GM12878 (cell line): ENCODE data around the gene CFLAR. TPM values are rescaled to one million over a fixed set of nuclear protein-coding genes. Genes with fewer than 3 reads are reported as not detected.

Experiments used
- BHLHE40 ChIP-seq, 2 experiments: fragments of 450-650 bp in 1 of 2; IDR thresholded peaks; 2 replicates each; pipeline ENCODE4 v1.6.1; 2011 to 2017; ENCODE audit warnings: low read depth in 2 of 2, borderline replicate concordance in 1 of 2, improper control_type of control experiment in 1 of 2, low read length in 1 of 2, mild to moderate bottlenecking in 1 of 2
- BMI1 ChIP-seq: fragments of 450-650 bp; IDR thresholded peaks from 2 replicates; pipeline ENCODE4 v1.6.1; 2016; ENCODE audit warnings: mild to moderate bottlenecking, moderate library complexity, borderline replicate concordance
- CEBPB ChIP-seq, 2 experiments: fragments of 150-350 bp in 1 of 2; IDR thresholded peaks; 2 replicates each; pipeline ENCODE4 v1.6.1; 2012 to 2014; ENCODE audit warnings: low read depth in 2 of 2, low read length in 2 of 2, borderline replicate concordance in 1 of 2, inconsistent platforms in 1 of 2
- CHD1 ChIP-seq: IDR thresholded peaks from 2 replicates; pipeline ENCODE4 v1.6.1; 2012; ENCODE audit warnings: low read depth, low read length, improper control_type of control experiment
- HCFC1 ChIP-seq: fragments of 150-350 bp; IDR thresholded peaks from 2 replicates; pipeline ENCODE4 v1.6.1; 2014; ENCODE audit warnings: low read length
- HDGF ChIP-seq: fragments of 450-650 bp; IDR thresholded peaks from 2 replicates; pipeline ENCODE4 v1.6.1; 2016; ENCODE audit warnings: antibody characterized with exemption
- IRF4 ChIP-seq: IDR thresholded peaks from 2 replicates; pipeline ENCODE4 v1.6.1; 2011; ENCODE audit warnings: low read depth, low read length
- KAT2A ChIP-seq: conservative IDR thresholded peaks from 2 replicates; pipeline ENCODE4 v1.6.1; 2011; ENCODE audit warnings: low read depth, low read length; ENCODE audit not compliant: control insufficient read depth
- MYB ChIP-seq: fragments of 150-350 bp; IDR thresholded peaks from 2 replicates; pipeline ENCODE4 v1.6.1; 2014; ENCODE audit warnings: mild to moderate bottlenecking, low read depth, low read length, borderline replicate concordance
- MYC ChIP-seq: IDR thresholded peaks from 2 replicates; pipeline ENCODE4 v1.6.1; 2011; ENCODE audit warnings: mild to moderate bottlenecking, low read length, moderate library complexity, inconsistent platforms; ENCODE audit not compliant: insufficient read depth, insufficient replicate concordance, insufficient read length, severe bottlenecking
- NFIC ChIP-seq: IDR thresholded peaks from 2 replicates; pipeline ENCODE4 v1.6.1; 2012; ENCODE audit warnings: low read depth, mild to moderate bottlenecking, inconsistent platforms, low read length, moderate library complexity
- PML ChIP-seq: IDR thresholded peaks from 2 replicates; pipeline ENCODE4 v1.6.1; 2012; ENCODE audit warnings: low read length, inconsistent platforms
- RAD51 ChIP-seq: fragments of 450-650 bp; IDR thresholded peaks from 2 replicates; pipeline ENCODE4 v1.6.1; 2016; ENCODE audit warnings: moderate library complexity, mild to moderate bottlenecking, inconsistent platforms
- RFX5 ChIP-seq: IDR thresholded peaks from 2 replicates; pipeline ENCODE4 v1.6.1; 2011; ENCODE audit warnings: low read depth, low read length, improper control_type of control experiment
- SIX5 ChIP-seq: IDR thresholded peaks from 2 replicates; pipeline ENCODE4 v1.6.1; 2011; ENCODE audit warnings: mild to moderate bottlenecking, low read depth, low read length, moderate library complexity; ENCODE audit not compliant: severe bottlenecking
- ZBED1 ChIP-seq: IDR thresholded peaks from 2 replicates; pipeline ENCODE4 v1.6.1; 2016; ENCODE audit warnings: borderline replicate concordance
- polyA plus RNA-seq, 11 experiments: library from polyadenylated mRNA; depleted of rRNA in 4 of 11; unstranded in 6 of 11; stranded (reverse) in 5 of 11; fragments of >200 nt; fragmentation: Nextera tagmentation in 4 of 11; fragmentation: Illumina TruSeq in 1 of 11; extraction: Ambion mirVana in 4 of 11; extraction: Trizol in 1 of 11; gene quantifications; 1 replicate in 1 of 11; 2 replicates in 10 of 11; pipeline versions ENCODE4 v1.2.1 to v1.2.3, GENCODE V29; 2011 to 2016; ENCODE audit warnings: inconsistent platforms in 2 of 11, missing spikeins in 2 of 11, low read depth in 1 of 11
- total RNA-seq, 4 experiments: library from RNA; depleted of rRNA in 3 of 4; stranded (reverse); fragments of >200 nt in 3 of 4; fragmentation: Illumina TruSeq in 1 of 4; extraction: Trizol in 1 of 4; gene quantifications; 2 replicates each; pipeline versions ENCODE4 v1.2.1 to v1.2.3, GENCODE V29; 2013 to 2021
- TF ChIP-seq, protein P1 (sequence below): IDR thresholded peaks from 2 replicates; pipeline ENCODE4 v1.6.1; 2012; ENCODE audit warnings: improper control_type of control experiment, low read depth, low read length; ENCODE audit not compliant: insufficient replicate concordance
- TF ChIP-seq, protein P2 (sequence below): IDR thresholded peaks from 2 replicates; pipeline ENCODE4 v1.6.1; 2012; ENCODE audit warnings: low read length, inconsistent platforms
- TF ChIP-seq, protein P3 (sequence below): IDR thresholded peaks from 2 replicates; pipeline ENCODE4 v1.6.1; 2011; ENCODE audit warnings: low read depth, mild to moderate bottlenecking, low read length, moderate library complexity, borderline replicate concordance; ENCODE audit errors: extremely low read depth
- TF ChIP-seq, protein P4 (sequence below): fragments of 450-650 bp; IDR thresholded peaks from 2 replicates; pipeline ENCODE4 v1.6.1; 2017; ENCODE audit warnings: borderline replicate concordance

Gene CFLAR
- total and polyA plus RNA-seq, 10 of the 15 experiments (the other 5 are each of a cell fraction or from before 2014, with no cell fraction given) = 80.6 to 181 (median 101) TPM

DNA sequence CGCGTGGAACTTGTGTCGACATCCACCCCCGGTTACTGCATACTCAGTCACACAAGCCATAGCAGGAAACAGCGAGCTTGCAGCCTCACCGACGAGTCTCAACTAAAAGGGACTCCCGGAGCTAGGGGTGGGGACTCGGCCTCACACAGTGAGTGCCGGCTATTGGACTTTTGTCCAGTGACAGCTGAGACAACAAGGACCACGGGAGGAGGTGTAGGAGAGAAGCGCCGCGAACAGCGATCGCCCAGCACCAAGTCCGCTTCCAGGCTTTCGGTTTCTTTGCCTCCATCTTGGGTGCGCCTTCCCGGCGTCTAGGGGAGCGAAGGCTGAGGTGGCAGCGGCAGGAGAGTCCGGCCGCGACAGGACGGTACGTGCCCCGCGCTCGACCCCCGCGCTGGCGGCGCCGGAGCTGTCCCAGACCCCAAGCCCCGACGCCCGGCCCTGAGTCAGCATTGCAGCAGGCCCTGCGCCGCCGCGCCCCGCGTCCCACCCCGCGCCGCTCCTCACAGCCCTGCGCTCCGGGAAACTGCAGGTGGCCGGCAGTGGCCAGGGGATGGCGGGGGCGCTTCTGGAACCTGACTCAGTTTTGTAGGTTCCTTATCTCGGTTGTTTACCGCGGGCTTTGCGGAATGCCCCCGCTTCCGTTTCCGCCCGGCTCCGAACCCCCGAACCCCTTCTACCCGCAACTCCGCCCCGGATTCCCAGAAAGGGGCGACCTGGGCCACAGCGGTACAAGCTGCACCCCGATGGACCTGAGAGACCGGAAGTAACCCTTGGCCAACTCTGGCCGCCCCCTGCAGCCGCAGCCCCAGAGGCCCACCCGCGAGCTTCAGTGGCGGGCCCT is at the start of gene CFLAR (continued):
- 0 out of 2 replicates have a peak, but pooled peaks have one; percentile 40 for TF ChIP-seq MYB
- peak; percentile 53 to 61; a peak in 2 of 4 replicates for TF ChIP-seq BHLHE40 (IDR thresholded peaks at IDR 0.05; ENCODE audit: borderline replicate concordance in 1 of 2, low read depth in 2 of 2, low read length in 1 of 2)
- TF ChIP-seq CHD1 = no peak; the same call in 1 of the 2 replicates
- TF ChIP-seq HCFC1 = no peak; the same call in 1 of the 2 replicates
- TF ChIP-seq CEBPB (IDR thresholded peaks at IDR 0.05; ENCODE audit: borderline replicate concordance in 1 of 2, low read depth in 2 of 2, low read length in 2 of 2) = no peak
- TF ChIP-seq ZBED1 = no peak
- TF ChIP-seq, protein P1, sequence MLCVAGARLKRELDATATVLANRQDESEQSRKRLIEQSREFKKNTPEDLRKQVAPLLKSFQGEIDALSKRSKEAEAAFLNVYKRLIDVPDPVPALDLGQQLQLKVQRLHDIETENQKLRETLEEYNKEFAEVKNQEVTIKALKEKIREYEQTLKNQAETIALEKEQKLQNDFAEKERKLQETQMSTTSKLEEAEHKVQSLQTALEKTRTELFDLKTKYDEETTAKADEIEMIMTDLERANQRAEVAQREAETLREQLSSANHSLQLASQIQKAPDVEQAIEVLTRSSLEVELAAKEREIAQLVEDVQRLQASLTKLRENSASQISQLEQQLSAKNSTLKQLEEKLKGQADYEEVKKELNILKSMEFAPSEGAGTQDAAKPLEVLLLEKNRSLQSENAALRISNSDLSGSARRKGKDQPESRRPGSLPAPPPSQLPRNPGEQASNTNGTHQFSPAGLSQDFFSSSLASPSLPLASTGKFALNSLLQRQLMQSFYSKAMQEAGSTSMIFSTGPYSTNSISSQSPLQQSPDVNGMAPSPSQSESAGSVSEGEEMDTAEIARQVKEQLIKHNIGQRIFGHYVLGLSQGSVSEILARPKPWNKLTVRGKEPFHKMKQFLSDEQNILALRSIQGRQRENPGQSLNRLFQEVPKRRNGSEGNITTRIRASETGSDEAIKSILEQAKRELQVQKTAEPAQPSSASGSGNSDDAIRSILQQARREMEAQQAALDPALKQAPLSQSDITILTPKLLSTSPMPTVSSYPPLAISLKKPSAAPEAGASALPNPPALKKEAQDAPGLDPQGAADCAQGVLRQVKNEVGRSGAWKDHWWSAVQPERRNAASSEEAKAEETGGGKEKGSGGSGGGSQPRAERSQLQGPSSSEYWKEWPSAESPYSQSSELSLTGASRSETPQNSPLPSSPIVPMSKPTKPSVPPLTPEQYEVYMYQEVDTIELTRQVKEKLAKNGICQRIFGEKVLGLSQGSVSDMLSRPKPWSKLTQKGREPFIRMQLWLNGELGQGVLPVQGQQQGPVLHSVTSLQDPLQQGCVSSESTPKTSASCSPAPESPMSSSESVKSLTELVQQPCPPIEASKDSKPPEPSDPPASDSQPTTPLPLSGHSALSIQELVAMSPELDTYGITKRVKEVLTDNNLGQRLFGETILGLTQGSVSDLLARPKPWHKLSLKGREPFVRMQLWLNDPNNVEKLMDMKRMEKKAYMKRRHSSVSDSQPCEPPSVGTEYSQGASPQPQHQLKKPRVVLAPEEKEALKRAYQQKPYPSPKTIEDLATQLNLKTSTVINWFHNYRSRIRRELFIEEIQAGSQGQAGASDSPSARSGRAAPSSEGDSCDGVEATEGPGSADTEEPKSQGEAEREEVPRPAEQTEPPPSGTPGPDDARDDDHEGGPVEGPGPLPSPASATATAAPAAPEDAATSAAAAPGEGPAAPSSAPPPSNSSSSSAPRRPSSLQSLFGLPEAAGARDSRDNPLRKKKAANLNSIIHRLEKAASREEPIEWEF = no peak
- no peak for TF ChIP-seq BMI1
- TF ChIP-seq MYC = no peak
- TF ChIP-seq SIX5 = no peak
- no peak; the same call in 1 of the 2 replicates for TF ChIP-seq HDGF
- no peak for TF ChIP-seq RFX5
- no peak for TF ChIP-seq NFIC
- TF ChIP-seq, protein P2, sequence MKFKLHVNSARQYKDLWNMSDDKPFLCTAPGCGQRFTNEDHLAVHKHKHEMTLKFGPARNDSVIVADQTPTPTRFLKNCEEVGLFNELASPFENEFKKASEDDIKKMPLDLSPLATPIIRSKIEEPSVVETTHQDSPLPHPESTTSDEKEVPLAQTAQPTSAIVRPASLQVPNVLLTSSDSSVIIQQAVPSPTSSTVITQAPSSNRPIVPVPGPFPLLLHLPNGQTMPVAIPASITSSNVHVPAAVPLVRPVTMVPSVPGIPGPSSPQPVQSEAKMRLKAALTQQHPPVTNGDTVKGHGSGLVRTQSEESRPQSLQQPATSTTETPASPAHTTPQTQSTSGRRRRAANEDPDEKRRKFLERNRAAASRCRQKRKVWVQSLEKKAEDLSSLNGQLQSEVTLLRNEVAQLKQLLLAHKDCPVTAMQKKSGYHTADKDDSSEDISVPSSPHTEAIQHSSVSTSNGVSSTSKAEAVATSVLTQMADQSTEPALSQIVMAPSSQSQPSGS = no peak
- TF ChIP-seq PML = no peak
- TF ChIP-seq RAD51 = no peak
- TF ChIP-seq, protein P3, sequence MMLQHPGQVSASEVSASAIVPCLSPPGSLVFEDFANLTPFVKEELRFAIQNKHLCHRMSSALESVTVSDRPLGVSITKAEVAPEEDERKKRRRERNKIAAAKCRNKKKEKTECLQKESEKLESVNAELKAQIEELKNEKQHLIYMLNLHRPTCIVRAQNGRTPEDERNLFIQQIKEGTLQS = no peak
- TF ChIP-seq, protein P4, sequence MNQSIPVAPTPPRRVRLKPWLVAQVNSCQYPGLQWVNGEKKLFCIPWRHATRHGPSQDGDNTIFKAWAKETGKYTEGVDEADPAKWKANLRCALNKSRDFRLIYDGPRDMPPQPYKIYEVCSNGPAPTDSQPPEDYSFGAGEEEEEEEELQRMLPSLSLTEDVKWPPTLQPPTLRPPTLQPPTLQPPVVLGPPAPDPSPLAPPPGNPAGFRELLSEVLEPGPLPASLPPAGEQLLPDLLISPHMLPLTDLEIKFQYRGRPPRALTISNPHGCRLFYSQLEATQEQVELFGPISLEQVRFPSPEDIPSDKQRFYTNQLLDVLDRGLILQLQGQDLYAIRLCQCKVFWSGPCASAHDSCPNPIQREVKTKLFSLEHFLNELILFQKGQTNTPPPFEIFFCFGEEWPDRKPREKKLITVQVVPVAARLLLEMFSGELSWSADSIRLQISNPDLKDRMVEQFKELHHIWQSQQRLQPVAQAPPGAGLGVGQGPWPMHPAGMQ = no peak
- TF ChIP-seq KAT2A = no peak
- no peak for TF ChIP-seq IRF4
